Measurements from ENCODE around the gene ENSA. TPM values are rescaled to one million over a fixed set of nuclear protein-coding genes. Genes with fewer than 3 reads are reported as not detected.

The ENSA gene
- total and polyA plus RNA-seq, 2 of the 4 experiments (the other 2 are of a cell fraction), result 53.2 to 96.5 TPM

DNA sequence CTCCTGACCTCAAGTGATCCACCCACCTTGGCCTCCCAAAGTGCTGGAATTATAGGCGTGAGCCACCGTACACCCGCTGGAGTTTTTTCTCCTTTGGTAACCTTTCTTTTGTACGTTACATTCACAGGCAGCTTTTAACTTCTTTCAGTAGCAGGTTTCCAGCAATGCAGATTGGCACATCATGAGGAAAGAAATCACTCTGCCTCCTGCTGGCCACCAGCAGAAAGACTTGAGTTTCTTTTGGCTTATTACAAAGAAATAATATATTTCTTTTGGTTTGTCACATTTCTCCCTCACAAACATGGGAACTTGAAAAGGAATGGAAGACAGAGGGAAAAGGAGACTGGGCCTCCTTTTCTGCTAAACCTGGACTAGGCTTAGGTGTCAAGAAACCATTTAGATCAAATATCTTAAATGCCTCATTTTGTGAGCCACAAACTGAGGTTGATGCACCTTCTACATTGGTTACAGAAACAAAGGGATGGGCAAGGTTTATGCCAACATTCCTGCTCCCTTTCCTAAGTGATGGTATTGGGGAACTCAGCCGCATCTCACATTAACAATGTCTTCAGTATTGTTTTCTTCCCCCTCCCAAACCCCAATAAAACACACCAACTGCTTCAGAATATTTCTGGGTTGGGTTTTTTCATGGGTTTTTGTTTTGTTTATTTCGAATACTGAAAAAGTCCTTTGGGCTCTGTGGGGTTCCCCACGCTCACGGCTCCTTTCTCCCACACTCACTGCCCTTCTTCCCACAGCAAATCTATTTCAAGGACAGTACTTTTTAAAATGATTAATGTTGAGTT lies 7.7 kb downstream of the ENSA start:
- Histone ChIP-seq H3K4me2 (ENCODE audit: low read depth, low read length) (no peak overlapping the region), H3K9me3 (ENCODE audit: control insufficient read depth, insufficient read depth, low read length) (no peaks in the 10 kb centered on the region), H2AK5ac (ENCODE audit: low read depth, low read length) (peak overlapping the region; percentile 41; the same call in 1 of the 2 replicates), H3K14ac (replicated peaks; ENCODE audit: low read depth, low read length) (no peak overlapping the region), H3K9ac (ENCODE audit: low read depth, low read length) (no peak overlapping the region), H3K36me3 (ENCODE audit: control insufficient read depth, insufficient read depth, low read length) (peaks cover 26% of the 10 kb centered on the region), H3K18ac (ENCODE audit: low read depth, low read length) (no peak overlapping the region), H2BK120ac (ENCODE audit: low read depth, low read length) (no peak overlapping the region), H4K91ac (ENCODE audit: insufficient read depth, low read depth, low read length) (no peak overlapping the region), H3K56ac (ENCODE audit: extremely low read depth, insufficient read depth, low read length) (no peak overlapping the region), H3K79me1 (ENCODE audit: low read depth in 1 of 2, low read length in 2 of 2) (peaks cover 17 to 38% of the 10 kb centered on the region in 2 experiments), H3K4ac (ENCODE audit: low read depth, low read length) (no peak overlapping the region), H2AK9ac (replicated peaks; ENCODE audit: low read depth, low read length, poor library complexity) (no peak overlapping the region), H2BK20ac (ENCODE audit: low read depth, low read length) (no peak overlapping the region), H3K4me3 (ENCODE audit: insufficient read depth, low read depth, low read length) (no peak overlapping the region), H2AFZ (replicated peaks; ENCODE audit: low read length, poor library complexity) (no peak overlapping the region), H2BK5ac (ENCODE audit: low read depth, low read length, poor library complexity, severe bottlenecking) (peak overlapping the region; percentile 48), H2BK15ac (ENCODE audit: low read depth, low read length) (peak overlapping the region; percentile 68; the same call in 1 of the 3 replicates), H3K23ac (ENCODE audit: low read depth, low read length) (0 out of 2 replicates have a peak overlapping the region, but pooled peaks have one; percentile 50), H4K5ac (ENCODE audit: low read depth, low read length) (no peak overlapping the region), H3K27me3 (ENCODE audit: control insufficient read depth, insufficient read depth, low read length) (no peaks in the 10 kb centered on the region), H4K8ac (ENCODE audit: low read depth in 2 of 2, low read length in 2 of 2) (peak overlapping the region in 1 of 2 experiments; percentile 48; a peak in 1 of 4 replicates), H3K27ac (ENCODE audit: insufficient read depth, low read length) (no peak overlapping the region; the same call in 1 of the 2 replicates), H3K4me1 (ENCODE audit: control insufficient read depth, insufficient read depth, low read length) (peaks cover 10% of the 10 kb centered on the region), H3K9me1 (ENCODE audit: insufficient read depth, low read length) (no peaks in the 10 kb centered on the region), H4K20me1 (ENCODE audit: insufficient read depth, low read length) (no peaks in the 10 kb centered on the region)
- in situ Hi-C loops (cut with MboI; ENCODE audit: low sequenced_read_pairs) (no loop called here), dilution Hi-C loops (cut with HindIII; ENCODE audit: low sequenced_read_pairs, unreplicated experiment) (no loop called here), intact Hi-C loops (cut with micrococcal nuclease) (loop anchor here (1.0 to 2.0 kb wide), 4 partner anchors 44 to 191 kb away; partner anchors contain the start of gene TARS2)
- peak; percentile 79 for DNase-seq
- ATAC-seq (ENCODE audit: low read depth), result peak; percentile 57
- TF ChIP-seq MAFK (IDR thresholded peaks at IDR 0.05; ENCODE audit: low read depth, low read length) (no peak), FOS (IDR thresholded peaks at IDR 0.05; ENCODE audit: low read depth, low read length) (no peak), SMC3 (IDR thresholded peaks at IDR 0.05; ENCODE audit: low read depth, low read length) (peak; percentile 84), CEBPB (IDR thresholded peaks at IDR 0.05; ENCODE audit: low read depth, low read length) (peak; percentile 74), RAD21 (IDR thresholded peaks at IDR 0.05; ENCODE audit: low read length) (peak; percentile 66), RFX5 (IDR thresholded peaks at IDR 0.05; ENCODE audit: low read depth, low read length) (no peak)
- TF ChIP-seq, protein P1, sequence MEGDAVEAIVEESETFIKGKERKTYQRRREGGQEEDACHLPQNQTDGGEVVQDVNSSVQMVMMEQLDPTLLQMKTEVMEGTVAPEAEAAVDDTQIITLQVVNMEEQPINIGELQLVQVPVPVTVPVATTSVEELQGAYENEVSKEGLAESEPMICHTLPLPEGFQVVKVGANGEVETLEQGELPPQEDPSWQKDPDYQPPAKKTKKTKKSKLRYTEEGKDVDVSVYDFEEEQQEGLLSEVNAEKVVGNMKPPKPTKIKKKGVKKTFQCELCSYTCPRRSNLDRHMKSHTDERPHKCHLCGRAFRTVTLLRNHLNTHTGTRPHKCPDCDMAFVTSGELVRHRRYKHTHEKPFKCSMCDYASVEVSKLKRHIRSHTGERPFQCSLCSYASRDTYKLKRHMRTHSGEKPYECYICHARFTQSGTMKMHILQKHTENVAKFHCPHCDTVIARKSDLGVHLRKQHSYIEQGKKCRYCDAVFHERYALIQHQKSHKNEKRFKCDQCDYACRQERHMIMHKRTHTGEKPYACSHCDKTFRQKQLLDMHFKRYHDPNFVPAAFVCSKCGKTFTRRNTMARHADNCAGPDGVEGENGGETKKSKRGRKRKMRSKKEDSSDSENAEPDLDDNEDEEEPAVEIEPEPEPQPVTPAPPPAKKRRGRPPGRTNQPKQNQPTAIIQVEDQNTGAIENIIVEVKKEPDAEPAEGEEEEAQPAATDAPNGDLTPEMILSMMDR (conservative IDR thresholded peaks at IDR 0.05; ENCODE audit: low read depth, low read length), result peak; percentile 79
- TF ChIP-seq, protein P2, sequence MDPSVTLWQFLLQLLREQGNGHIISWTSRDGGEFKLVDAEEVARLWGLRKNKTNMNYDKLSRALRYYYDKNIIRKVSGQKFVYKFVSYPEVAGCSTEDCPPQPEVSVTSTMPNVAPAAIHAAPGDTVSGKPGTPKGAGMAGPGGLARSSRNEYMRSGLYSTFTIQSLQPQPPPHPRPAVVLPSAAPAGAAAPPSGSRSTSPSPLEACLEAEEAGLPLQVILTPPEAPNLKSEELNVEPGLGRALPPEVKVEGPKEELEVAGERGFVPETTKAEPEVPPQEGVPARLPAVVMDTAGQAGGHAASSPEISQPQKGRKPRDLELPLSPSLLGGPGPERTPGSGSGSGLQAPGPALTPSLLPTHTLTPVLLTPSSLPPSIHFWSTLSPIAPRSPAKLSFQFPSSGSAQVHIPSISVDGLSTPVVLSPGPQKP (IDR thresholded peaks at IDR 0.05; ENCODE audit: borderline replicate concordance, low read depth, low read length), result no peak
- BruUV-seq (replicated peaks), result no TSS peak
- POLR2A ChIA-PET (ENCODE audit: unreplicated experiment), result interaction anchor here (1.2 kb wide), 1 partner anchor 42 kb away, joined by 3 read pairs; the partner anchor contains the start of gene MCL1
- CTCF ChIA-PET, result interaction anchor here (0.6 to 1.6 kb wide), 3 partner anchors 11 to 60 kb away, joined by 3 to 5 read pairs (median 5); no protein-coding TSS in a partner anchor
- 80% methylated on average over 1 of the region's 8 CpGs; no CpG with 5 or more reads in 1 of the 2 experiments for WGBS, 2 experiments (ENCODE audit: extremely low coverage in 2 of 2, insufficient read length in 1 of 2)
